Keratinocyte (primary cell): ENCODE data around the gene C1QTNF5.

Experiments used
- EZH2 ChIP-seq: IDR thresholded peaks from one replicate; pipeline ENCODE4 v1.6.1; 2012; ENCODE audit warnings: inconsistent platforms, mild to moderate bottlenecking, low read length, moderate library complexity
- TF ChIP-seq, protein P1 (sequence below), 3 experiments: IDR thresholded peaks in 1 of 3; conservative IDR thresholded peaks in 1 of 3; optimal IDR thresholded peaks in 1 of 3; 2 replicates in 2 of 3; 3 replicates in 1 of 3; pipeline versions ENCODE3 to v1.5.1; 2011; ENCODE audit warnings: low read length in 3 of 3, mild to moderate bottlenecking in 3 of 3, moderate library complexity in 2 of 3, control low read depth in 1 of 3, inconsistent platforms in 1 of 3; ENCODE audit not compliant: insufficient read depth in 2 of 3; ENCODE audit errors: extremely low read depth in 1 of 3

DNA sequence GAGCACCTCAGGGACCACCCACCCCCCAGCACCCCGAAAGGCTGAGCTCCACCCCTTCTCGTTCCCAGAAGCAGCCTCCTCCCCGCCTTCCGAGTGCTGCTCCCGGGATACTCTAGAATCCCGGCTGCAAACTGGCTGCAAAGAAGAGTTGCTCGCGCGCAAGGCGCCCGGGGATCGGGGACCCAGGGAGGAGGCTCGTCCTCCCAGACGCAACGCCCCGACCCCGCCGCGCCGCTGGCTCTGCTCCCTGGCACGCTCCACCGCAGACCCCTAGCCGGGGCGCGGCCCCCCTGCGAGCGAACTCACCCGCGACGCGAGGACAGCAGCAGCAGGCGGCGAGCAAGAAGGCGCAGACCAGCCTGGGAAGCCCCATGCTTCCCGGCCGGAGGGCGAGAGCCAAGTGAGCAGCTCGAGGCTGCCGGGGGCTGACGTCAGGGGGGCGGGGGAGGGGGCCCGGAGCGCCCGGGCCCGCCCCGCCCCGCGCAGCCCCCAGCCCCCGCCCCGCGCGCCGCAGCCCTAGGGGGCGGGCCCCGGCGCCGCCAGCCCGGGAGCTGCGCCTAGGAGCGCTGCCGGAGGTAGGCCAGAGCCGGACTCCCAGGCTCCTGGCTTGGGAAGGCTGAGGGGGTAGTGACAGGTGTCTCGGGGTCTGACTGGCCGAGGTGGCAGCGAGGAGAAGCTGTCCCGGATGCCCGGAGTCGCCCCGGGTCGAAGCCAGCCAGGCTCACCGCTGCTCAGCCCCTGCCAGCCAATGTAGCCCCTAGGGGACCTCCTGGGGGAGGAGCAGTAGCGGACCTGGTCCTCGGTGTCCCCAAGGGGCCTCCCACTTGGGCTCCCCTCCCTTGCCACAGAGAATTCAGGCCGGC is 23.7 kb downstream of the C1QTNF5 start, which contains the start of gene MCAM:
- TF ChIP-seq, protein P1, sequence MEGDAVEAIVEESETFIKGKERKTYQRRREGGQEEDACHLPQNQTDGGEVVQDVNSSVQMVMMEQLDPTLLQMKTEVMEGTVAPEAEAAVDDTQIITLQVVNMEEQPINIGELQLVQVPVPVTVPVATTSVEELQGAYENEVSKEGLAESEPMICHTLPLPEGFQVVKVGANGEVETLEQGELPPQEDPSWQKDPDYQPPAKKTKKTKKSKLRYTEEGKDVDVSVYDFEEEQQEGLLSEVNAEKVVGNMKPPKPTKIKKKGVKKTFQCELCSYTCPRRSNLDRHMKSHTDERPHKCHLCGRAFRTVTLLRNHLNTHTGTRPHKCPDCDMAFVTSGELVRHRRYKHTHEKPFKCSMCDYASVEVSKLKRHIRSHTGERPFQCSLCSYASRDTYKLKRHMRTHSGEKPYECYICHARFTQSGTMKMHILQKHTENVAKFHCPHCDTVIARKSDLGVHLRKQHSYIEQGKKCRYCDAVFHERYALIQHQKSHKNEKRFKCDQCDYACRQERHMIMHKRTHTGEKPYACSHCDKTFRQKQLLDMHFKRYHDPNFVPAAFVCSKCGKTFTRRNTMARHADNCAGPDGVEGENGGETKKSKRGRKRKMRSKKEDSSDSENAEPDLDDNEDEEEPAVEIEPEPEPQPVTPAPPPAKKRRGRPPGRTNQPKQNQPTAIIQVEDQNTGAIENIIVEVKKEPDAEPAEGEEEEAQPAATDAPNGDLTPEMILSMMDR (optimal IDR thresholded peaks at IDR 0.05 in 1 of 3, IDR thresholded peaks at IDR 0.05 in 1 of 3, conservative IDR thresholded peaks at IDR 0.05 in 1 of 3; ENCODE audit: extremely low read depth in 1 of 3, insufficient read depth in 2 of 3, low read length in 3 of 3), result no peak
- TF ChIP-seq EZH2, result no peak
